ENCODE data around the gene NFKBIE. TPM values are rescaled to one million over a fixed set of nuclear protein-coding genes. Genes with fewer than 3 reads are reported as not detected.
A peak's percentile ranks its signal among the peaks of the same experiment; 100 is the strongest.
"Not testable (repeated sequence)": the region's sequence is repeated elsewhere in the genome, so short reads cannot be mapped to it uniquely, and the experiment has no call there.

NFKBIE gene, protein sequence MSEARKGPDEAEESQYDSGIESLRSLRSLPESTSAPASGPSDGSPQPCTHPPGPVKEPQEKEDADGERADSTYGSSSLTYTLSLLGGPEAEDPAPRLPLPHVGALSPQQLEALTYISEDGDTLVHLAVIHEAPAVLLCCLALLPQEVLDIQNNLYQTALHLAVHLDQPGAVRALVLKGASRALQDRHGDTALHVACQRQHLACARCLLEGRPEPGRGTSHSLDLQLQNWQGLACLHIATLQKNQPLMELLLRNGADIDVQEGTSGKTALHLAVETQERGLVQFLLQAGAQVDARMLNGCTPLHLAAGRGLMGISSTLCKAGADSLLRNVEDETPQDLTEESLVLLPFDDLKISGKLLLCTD
- total RNA-seq = 10 to 100 TPM; 18.1 to 19.8 TPM

DNA sequence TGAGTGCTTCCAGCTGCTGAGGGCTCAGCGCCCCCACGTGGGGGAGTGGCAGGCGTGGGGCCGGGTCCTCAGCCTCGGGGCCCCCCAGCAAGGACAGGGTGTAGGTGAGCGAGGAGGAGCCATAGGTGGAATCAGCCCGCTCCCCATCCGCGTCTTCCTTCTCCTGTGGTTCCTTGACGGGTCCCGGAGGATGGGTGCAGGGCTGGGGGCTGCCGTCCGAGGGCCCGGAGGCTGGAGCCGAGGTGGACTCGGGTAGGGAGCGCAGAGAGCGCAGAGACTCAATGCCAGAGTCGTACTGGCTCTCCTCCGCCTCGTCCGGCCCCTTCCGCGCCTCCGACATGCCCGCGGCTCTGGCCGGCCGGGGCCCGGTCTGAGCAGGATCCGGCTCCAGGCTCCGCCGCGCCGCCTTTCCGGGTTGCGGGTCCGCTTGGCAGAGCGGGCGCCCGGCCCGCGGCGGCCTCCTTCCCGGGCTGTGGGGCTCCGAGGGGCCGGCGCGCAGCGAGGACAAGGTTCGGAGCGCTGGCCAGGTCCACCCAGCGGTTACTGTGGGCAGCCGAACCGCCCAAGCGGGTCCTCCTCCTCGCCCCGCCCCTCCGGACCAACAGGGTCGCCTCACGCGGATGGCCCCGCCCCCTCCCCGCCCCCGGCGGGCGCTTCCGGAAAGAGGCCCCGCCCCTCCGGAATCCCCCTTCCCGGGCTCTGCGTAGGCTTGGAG, at the start of gene NFKBIE:
NFKBIE (minus strand) TSS at position 545 of the 715 bp plus-strand sequence; CDS start at position 340, 205 bp downstream.
- DNase-seq (peak; percentile 96 to 97), ATAC-seq (replicated peaks in 1 of 2) (peak; percentile 45 to 67)
- H3K36me3 Mint-ChIP-seq (ENCODE audit: insufficient read depth in 2 of 2) = peaks cover 11 to 17% of the 10 kb centered on the region in 2 donors
- H3K9me3 Mint-ChIP-seq = no peaks in the 10 kb centered on the region
- peak within 1 kb of the TSS; percentile 99 for H3K4me3 Mint-ChIP-seq
- peaks cover 35% of the 10 kb centered on the region for H3K27me3 Mint-ChIP-seq (ENCODE audit: low read depth)
- H3K27ac Mint-ChIP-seq = peak within 1 kb of the TSS; percentile 98
- H3K4me1 Mint-ChIP-seq (ENCODE audit: low read depth) = peaks cover 76% of the 10 kb centered on the region

DNA sequence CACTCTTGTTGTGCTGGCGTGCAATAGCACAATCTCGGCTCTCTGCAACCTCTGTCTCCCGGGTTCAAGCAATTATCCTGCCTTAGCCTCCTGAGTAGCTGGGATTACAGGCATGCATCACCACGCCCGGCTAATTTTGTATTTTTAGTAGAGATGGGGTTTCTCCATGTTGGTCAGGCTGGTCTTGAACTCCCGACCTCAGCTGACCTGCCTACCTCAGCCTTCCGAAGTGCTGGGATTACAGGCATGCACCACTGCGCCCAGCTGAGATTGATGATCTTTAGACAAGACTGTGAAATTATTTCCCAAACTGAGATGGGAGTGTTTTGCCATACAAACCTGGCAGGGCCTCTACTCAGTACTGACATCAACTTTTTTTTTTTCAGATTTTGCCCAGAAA, 49.3 kb upstream of the NFKBIE start:
- ATAC-seq (replicated peaks in 1 of 2); DNase-seq; H3K36me3 Mint-ChIP-seq (ENCODE audit: insufficient read depth in 2 of 2); H3K27ac Mint-ChIP-seq; H3K4me3 Mint-ChIP-seq; H3K9me3 Mint-ChIP-seq: not testable (repeated sequence)
- peaks cover 11% of the 10 kb centered on the region for H3K27me3 Mint-ChIP-seq (ENCODE audit: low read depth)
- H3K4me1 Mint-ChIP-seq (ENCODE audit: low read depth) = peaks cover 16% of the 10 kb centered on the region

DNA sequence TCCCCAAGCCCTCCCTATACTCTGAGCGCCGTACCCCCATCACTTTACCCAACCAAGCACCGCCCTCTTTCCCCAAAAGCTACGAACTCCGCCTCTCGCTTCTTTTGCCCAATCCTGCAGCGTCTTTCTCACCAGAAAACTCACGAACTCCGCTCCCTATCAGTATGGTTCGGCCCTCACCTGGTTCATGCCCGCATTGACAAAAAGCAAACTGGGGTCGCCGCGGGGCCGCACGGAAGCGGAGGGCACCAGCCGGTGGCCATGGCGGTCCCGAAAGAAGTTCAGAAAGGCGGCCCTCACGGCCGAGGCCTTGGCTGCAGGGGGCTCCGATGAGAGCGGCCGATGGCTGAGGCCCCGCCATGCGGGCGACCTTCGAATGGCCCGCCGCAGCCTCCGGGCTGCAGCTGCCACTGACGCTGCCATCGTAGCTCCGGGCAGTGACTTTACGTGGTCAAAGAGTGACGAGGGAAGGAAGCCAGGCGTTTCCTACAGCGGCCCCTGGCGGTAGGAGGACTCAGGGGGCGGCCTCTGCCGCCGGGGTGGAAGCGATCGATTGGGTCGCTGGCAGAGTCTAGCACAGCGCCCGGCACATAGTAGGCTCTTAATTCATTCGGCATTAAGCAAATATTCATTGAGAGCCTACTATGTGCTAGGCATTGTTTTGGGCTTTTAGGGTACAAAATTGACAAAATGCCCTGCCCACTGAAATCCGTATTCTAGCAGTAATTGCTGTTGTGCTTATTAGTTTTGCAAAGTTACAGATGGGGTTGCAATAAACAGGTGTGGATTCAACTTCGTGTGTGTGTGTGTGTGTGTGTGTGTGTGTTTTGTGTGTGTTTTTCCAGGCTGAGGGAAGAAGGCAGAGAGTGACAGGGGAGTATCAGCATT, 47.8 kb upstream of the NFKBIE start, which contains the start of gene AARS2:
AARS2 (minus strand) TSS at position 447 of the 888 bp plus-strand sequence; CDS start at position 423, 24 bp downstream.
- Mint-ChIP-seq H3K9me3 (no peaks in the 10 kb centered on the region), H3K36me3 (ENCODE audit: insufficient read depth in 2 of 2) (peaks cover 4 to 6% of the 10 kb centered on the region in 2 donors), H3K27ac (peak within 1 kb of the TSS; percentile 92), H3K4me1 (ENCODE audit: low read depth) (peaks cover 16% of the 10 kb centered on the region), H3K4me3 (peak within 1 kb of the TSS; percentile 98 to 100), H3K27me3 (ENCODE audit: low read depth) (no peaks in the 10 kb centered on the region)
- peak; percentile 94 to 95 for DNase-seq
- ATAC-seq (replicated peaks in 1 of 2) = peak; percentile 94 to 96

DNA sequence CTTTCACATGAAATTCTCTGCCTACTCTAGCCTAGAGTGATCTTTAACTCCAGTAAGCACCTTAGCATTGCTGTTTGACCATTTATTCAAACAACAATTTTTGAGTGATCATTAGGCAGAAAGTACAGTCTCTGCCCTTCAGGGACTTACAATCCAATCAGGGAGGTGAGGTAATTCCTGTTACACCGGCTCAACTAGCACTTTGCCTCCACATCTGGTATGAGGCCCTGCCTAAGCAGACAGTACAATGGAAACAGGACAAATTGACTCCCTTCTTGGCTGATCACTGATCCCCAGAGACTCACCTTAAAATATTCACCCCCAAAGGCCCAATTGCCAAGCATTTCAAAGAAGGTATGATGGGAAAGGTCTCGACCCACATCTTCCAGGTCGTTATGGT, 46.4 kb upstream of the NFKBIE start:
- H3K4me3 Mint-ChIP-seq = peak overlapping the region; percentile 98 to 100
- no peak for ATAC-seq (replicated peaks in 1 of 2)
- no peak for DNase-seq
- peaks cover 4 to 9% of the 10 kb centered on the region in 2 donors for H3K36me3 Mint-ChIP-seq (ENCODE audit: insufficient read depth in 2 of 2)
- peaks cover 16% of the 10 kb centered on the region for H3K4me1 Mint-ChIP-seq (ENCODE audit: low read depth)
- H3K27ac Mint-ChIP-seq = peak overlapping the region; percentile 44
- no peaks in the 10 kb centered on the region for H3K9me3 Mint-ChIP-seq
- H3K27me3 Mint-ChIP-seq (ENCODE audit: low read depth) = no peaks in the 10 kb centered on the region

DNA sequence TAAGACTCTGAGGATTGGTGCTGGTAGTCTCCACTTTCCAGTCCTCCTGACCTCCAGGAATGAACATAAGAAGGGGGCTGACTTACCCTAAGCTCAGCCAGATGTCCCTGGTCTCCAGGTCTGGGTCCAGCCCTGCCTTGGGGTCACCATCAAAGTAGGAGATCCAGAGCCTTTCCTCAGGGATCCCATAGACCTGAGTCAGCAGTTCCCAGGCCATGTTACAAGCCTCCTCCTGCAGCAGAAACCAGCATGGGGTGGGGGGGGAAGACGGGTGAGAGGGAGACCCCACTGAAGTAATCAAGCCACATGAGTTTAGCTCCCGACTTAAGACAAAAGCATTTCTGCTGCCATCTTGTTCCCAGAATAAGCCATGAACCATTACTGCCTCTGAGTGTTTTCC, 46.0 kb upstream of the NFKBIE start:
- ATAC-seq (replicated peaks in 1 of 2) = no peak
- Mint-ChIP-seq H3K4me3 (peak overlapping the region; percentile 98 to 100), H3K27ac (peak overlapping the region; percentile 19), H3K27me3 (ENCODE audit: low read depth) (no peaks in the 10 kb centered on the region), H3K36me3 (ENCODE audit: insufficient read depth in 2 of 2) (peaks cover 4 to 9% of the 10 kb centered on the region in 2 donors), H3K9me3 (no peaks in the 10 kb centered on the region), H3K4me1 (ENCODE audit: low read depth) (peaks cover 16% of the 10 kb centered on the region)
- DNase-seq = no peak

DNA sequence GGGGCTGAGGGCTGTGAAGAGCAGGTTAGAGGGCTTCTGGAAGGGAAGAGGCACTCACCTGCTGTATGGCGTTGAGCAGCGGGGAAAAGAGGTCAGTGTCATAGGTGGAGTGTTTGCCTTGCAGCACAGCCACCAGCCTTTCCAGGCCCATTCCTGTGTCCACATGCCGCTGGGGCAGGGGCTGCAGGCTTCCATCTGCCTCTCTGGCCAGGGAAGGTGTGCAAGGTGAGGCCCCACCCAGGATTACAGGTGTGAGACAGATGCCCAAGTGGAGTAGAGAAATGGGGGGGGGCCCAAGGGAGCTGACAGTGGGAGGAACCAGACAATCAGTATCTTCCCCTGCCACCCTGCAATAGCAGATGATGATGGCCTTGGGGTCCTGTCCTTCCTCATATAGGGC, 44.9 kb upstream of the NFKBIE start:
- no peak overlapping the region for H3K27ac Mint-ChIP-seq

DNA sequence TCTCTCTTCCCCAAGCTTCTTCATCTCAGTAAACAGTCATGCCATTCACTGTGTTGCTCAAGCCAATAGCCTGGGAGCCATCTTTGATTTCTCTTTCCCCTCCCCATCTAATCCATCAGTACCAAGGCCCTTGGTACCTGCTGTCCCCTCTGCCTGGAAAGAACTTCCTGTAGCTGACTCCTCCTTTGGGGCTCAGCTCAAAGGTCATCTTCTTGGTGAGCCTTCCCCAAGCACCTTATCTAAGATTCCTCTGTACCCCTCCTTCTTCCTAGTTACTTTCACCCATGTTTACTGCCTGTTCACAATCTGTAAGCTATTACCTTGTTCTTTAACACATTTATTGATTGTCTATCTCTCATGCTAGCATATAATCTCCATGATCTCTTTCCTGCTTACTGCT, 44.3 kb upstream of the NFKBIE start:
- peaks cover 4 to 14% of the 10 kb centered on the region in 2 donors for H3K36me3 Mint-ChIP-seq (ENCODE audit: insufficient read depth in 2 of 2)
- no peak for ATAC-seq (replicated peaks in 1 of 2)
- no peak overlapping the region for H3K4me3 Mint-ChIP-seq
- no peaks in the 10 kb centered on the region for H3K9me3 Mint-ChIP-seq
- H3K27ac Mint-ChIP-seq = peak overlapping the region; percentile 59
- no peaks in the 10 kb centered on the region for H3K27me3 Mint-ChIP-seq (ENCODE audit: low read depth)
- no peak for DNase-seq
- peaks cover 16% of the 10 kb centered on the region for H3K4me1 Mint-ChIP-seq (ENCODE audit: low read depth)

More for the DNA sequence above, 44.9 kb upstream of the NFKBIE start:
- Mint-ChIP-seq H3K27me3 (ENCODE audit: low read depth) (no peaks in the 10 kb centered on the region), H3K4me3 (no peak overlapping the region), H3K36me3 (ENCODE audit: insufficient read depth in 2 of 2) (peaks cover 4 to 14% of the 10 kb centered on the region in 2 donors), H3K4me1 (ENCODE audit: low read depth) (peaks cover 16% of the 10 kb centered on the region), H3K9me3 (no peaks in the 10 kb centered on the region)
- ATAC-seq (replicated peaks in 1 of 2) = no peak
- no peak for DNase-seq

DNA sequence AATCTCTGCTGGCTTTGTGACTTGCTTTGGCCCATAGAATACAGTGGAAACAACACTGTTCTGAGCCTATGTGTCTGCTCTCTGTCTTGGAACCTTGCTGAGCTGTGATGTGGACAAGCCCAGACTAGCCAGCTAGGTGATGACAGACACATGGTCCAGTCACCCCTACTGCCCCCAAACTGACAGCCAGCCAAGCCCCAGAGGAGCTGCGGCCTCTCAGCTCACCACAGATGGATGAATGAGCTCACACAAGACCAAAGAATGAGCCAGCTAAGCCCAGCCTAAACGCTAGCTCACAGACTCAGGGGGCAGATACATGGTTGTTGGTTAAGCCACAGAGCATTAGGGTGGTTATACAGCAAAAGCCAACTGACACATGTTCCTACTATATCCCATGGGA, 43.7 kb upstream of the NFKBIE start:
- ATAC-seq (replicated peaks in 1 of 2) = no peak
- H3K9me3 Mint-ChIP-seq = no peaks in the 10 kb centered on the region
- no peak overlapping the region for H3K27ac Mint-ChIP-seq
- no peaks in the 10 kb centered on the region for H3K27me3 Mint-ChIP-seq (ENCODE audit: low read depth)
- H3K36me3 Mint-ChIP-seq (ENCODE audit: insufficient read depth in 2 of 2) = peaks cover 4 to 16% of the 10 kb centered on the region in 2 donors
- DNase-seq = no peak
- H3K4me3 Mint-ChIP-seq = no peak overlapping the region
- peaks cover 16% of the 10 kb centered on the region for H3K4me1 Mint-ChIP-seq (ENCODE audit: low read depth)

DNA sequence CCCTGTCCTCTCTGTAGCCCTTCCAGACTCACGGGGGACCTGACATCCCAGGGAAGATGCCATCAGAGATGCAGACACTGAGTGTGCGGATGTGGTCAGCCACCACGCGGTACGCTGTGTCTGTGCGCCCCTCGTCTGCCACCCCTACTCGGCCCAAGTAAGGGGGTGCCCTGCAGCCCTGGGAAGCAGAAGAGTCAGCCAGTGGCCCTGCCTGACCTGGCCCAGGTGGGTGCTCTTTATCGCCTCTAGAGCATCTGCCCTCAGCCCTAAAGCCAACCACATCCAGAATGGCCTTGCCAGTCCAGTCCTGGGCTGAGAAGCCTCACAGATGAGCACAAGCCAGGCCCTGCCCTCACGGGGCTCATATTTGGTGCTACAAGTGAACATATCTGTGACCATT, 41.9 kb upstream of the NFKBIE start:
- Mint-ChIP-seq H3K27ac (no peak overlapping the region), H3K36me3 (ENCODE audit: insufficient read depth in 2 of 2) (peaks cover 7 to 20% of the 10 kb centered on the region in 2 donors), H3K27me3 (ENCODE audit: low read depth) (no peaks in the 10 kb centered on the region), H3K4me1 (ENCODE audit: low read depth) (peaks cover 4% of the 10 kb centered on the region), H3K4me3 (no peak overlapping the region), H3K9me3 (no peaks in the 10 kb centered on the region)
- ATAC-seq (replicated peaks in 1 of 2) (no peak), DNase-seq (no peak)

DNA sequence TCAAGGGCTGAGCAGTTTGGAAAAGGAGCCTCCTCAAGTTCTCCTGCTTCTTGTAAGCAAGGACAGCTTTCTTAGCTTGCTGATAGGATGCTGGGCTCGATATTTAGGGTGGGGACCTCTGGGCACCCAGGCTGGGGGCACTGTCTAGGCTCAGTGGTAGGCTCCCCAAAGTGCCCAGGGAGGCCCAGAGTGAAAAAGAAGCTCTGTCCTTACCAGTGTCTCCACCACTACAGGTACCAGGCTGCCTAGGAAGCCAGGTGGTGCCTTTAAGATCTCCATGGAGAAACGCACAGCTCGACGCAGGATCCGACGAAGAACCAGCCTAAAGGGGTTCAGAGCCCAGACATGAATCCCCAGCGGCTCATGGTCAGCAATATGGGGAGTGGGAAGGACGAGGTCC, 41.4 kb upstream of the NFKBIE start:
- Mint-ChIP-seq H3K36me3 (ENCODE audit: insufficient read depth in 2 of 2) (peaks cover 7 to 20% of the 10 kb centered on the region in 2 donors), H3K4me3 (no peak overlapping the region), H3K27me3 (ENCODE audit: low read depth) (no peaks in the 10 kb centered on the region), H3K9me3 (no peaks in the 10 kb centered on the region), H3K27ac (no peak overlapping the region), H3K4me1 (ENCODE audit: low read depth) (no peaks in the 10 kb centered on the region)
- ATAC-seq (replicated peaks in 1 of 2) (no peak), DNase-seq (no peak)

DNA sequence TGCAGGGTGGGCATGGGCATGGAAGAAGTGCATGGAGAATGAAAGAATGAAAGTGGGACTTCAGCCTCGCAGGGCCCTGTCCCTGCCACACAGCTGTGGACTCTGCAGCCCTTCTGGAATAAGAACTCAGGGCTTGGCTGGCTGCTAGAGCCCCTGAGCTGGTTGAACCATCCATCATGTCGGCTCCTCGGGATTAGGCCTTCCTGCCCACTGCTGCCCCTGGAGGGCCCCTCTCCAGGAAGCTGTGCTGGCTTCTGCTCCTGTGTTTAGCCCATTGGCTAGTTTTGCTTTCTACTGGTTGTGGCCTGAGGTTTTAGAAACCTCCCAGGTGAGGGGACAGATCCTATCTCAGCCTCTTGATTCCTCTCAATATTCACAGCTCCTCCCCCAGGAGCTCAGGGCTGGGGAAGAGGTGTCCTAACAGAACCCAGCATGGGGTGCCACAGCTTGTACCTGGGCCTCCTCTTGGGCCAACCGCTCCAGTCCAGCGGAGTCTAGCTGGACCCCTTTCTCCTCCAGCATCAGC, 39.9 kb upstream of the NFKBIE start:
- ATAC-seq (replicated peaks in 1 of 2) = no peak
- Mint-ChIP-seq H3K36me3 (ENCODE audit: insufficient read depth in 2 of 2) (peaks cover 7 to 24% of the 10 kb centered on the region in 2 donors), H3K27ac (no peak overlapping the region)

More for the DNA sequence above, 39.9 kb upstream of the NFKBIE start:
- Mint-ChIP-seq H3K4me1 (ENCODE audit: low read depth) (no peaks in the 10 kb centered on the region), H3K9me3 (no peaks in the 10 kb centered on the region), H3K27me3 (ENCODE audit: low read depth) (no peaks in the 10 kb centered on the region), H3K4me3 (no peak overlapping the region)
- no peak for DNase-seq

All from activated T-cell treated with anti-CD3 and anti-CD28 coated beads, Interleukin-2, amount 50 U/mL, for 72 hours (primary cell).